ENCODE results near the gene AP1M2. TPM values are rescaled to one million over a fixed set of nuclear protein-coding genes. Genes with fewer than 3 reads are reported as not detected.
"Not testable (repeated sequence)": the region's sequence is repeated elsewhere in the genome, so short reads cannot be mapped to it uniquely, and the experiment has no call there.

Gene AP1M2
- total RNA-seq, 3 donors from 2014 or later: 42.6 to 140 (median 131) TPM

- H3K36me3 ChIP-seq (ENCODE audit: low read depth): peaks cover 16% of the 10 kb centered on the region
- ATAC-seq (no peak), DNase-seq (peak in 1 of 3 donors; percentile 61)
- intact Hi-C loops (cut with DNase I, micrococcal nuclease): no loop called here
- no peak for TF ChIP-seq CTCF (IDR thresholded peaks at IDR 0.05)
- H3K9me3 ChIP-seq: no peaks in the 10 kb centered on the region
- peaks cover 28% of the 10 kb centered on the region for H3K4me1 ChIP-seq (ENCODE audit: low read depth)
- H3K4me3 ChIP-seq: no peak overlapping the region
Observed at GRCh38 chr19:10553087-10553667, 33.9 kb downstream of the AP1M2 start.

- TF ChIP-seq CTCF (IDR thresholded peaks at IDR 0.05): no peak
- no peak overlapping the region for H3K4me3 ChIP-seq
- intact Hi-C loops (cut with DNase I, micrococcal nuclease): no loop called here
- peaks cover 28% of the 10 kb centered on the region for H3K4me1 ChIP-seq (ENCODE audit: low read depth)
- DNase-seq (no peak), ATAC-seq (peak; percentile 24)
- H3K9me3 ChIP-seq: no peaks in the 10 kb centered on the region
- H3K36me3 ChIP-seq (ENCODE audit: low read depth): peaks cover 16% of the 10 kb centered on the region
Observed at GRCh38 chr19:10552510-10553053, 34.5 kb downstream of the AP1M2 start.

GRCh38 chr19:10551698-10552301 lies 35.3 kb downstream of the AP1M2 start:
- Histone ChIP-seq H3K9me3 (no peaks in the 10 kb centered on the region), H3K4me3 (no peak overlapping the region), H3K4me1 (ENCODE audit: low read depth) (peaks cover 28% of the 10 kb centered on the region), H3K36me3 (ENCODE audit: low read depth) (peaks cover 20% of the 10 kb centered on the region)
- DNase-seq (peak in 2 of 3 donors; percentile 53 to 56), ATAC-seq (peak; percentile 44)
- intact Hi-C loops (cut with DNase I, micrococcal nuclease): no loop called here
- TF ChIP-seq CTCF (IDR thresholded peaks at IDR 0.05): no peak

- intact Hi-C loops (cut with DNase I, micrococcal nuclease): not testable (repeated sequence)
- Histone ChIP-seq H3K36me3 (ENCODE audit: low read depth) (peaks cover 21% of the 10 kb centered on the region), H3K4me1 (ENCODE audit: low read depth) (peaks cover 28% of the 10 kb centered on the region)
Observed at GRCh38 chr19:10551006-10551405, 36.1 kb downstream of the AP1M2 start.

GRCh38 chr19:10550336-10550735 lies 36.8 kb downstream of the AP1M2 start:
- intact Hi-C loops (cut with DNase I, micrococcal nuclease): no loop called here

More at GRCh38 chr19:10551006-10551405, 36.1 kb downstream of the AP1M2 start:
- not testable (repeated sequence) for H3K4me3 ChIP-seq, H3K9me3 ChIP-seq
- DNase-seq: peak in 2 of 3 donors; percentile 68 to 72
- peak; percentile 62 for ATAC-seq

More at GRCh38 chr19:10550336-10550735, 36.8 kb downstream of the AP1M2 start:
- peaks cover 21% of the 10 kb centered on the region for H3K36me3 ChIP-seq (ENCODE audit: low read depth)
- DNase-seq: no peak
- ATAC-seq: no peak
- H3K9me3 ChIP-seq: no peaks in the 10 kb centered on the region
- H3K4me3 ChIP-seq: no peak overlapping the region
- peaks cover 28% of the 10 kb centered on the region for H3K4me1 ChIP-seq (ENCODE audit: low read depth)
- TF ChIP-seq CTCF (IDR thresholded peaks at IDR 0.05): no peak
